Neuronal stem cell (in vitro differentiated cells): ENCODE measurements around the gene MRPS35.

Experiments
- DNase-seq: peaks from one replicate; pipeline ENCODE4 v3.0.0-alpha.2; 2013; ENCODE audit warnings: low spot score
- H2AFZ ChIP-seq: one replicate; pipeline ENCODE4 v1.6.1; 2013; ENCODE audit warnings: mild to moderate bottlenecking, low read length, inconsistent platforms
- H2AK5ac ChIP-seq: 2 replicates; pipeline ENCODE4 v1.6.1; 2013; ENCODE audit warnings: low read depth, mild to moderate bottlenecking, inconsistent platforms, low read length, moderate library complexity, mixed read lengths
- H2BK120ac ChIP-seq: 2 replicates; pipeline ENCODE4 v1.6.1; 2013; ENCODE audit warnings: low read depth, mild to moderate bottlenecking, inconsistent platforms, low read length, moderate library complexity, mixed read lengths
- H2BK12ac ChIP-seq: one replicate; pipeline ENCODE4 v1.6.1; 2013; ENCODE audit warnings: low read length, inconsistent platforms
- H2BK15ac ChIP-seq: 2 replicates; pipeline ENCODE4 v1.6.1; 2013; ENCODE audit warnings: mild to moderate bottlenecking, low read length, inconsistent platforms, mixed read lengths
- H2BK5ac ChIP-seq: one replicate; pipeline ENCODE4 v1.6.1; 2013; ENCODE audit warnings: inconsistent platforms, mild to moderate bottlenecking, low read length, moderate library complexity
- H3K14ac ChIP-seq: one replicate; pipeline ENCODE4 v1.6.1; 2013; ENCODE audit warnings: low read length, inconsistent platforms
- H3K18ac ChIP-seq: 2 replicates; pipeline ENCODE4 v1.6.1; 2013; ENCODE audit warnings: low read length, inconsistent platforms
- H3K23ac ChIP-seq: 2 replicates; pipeline ENCODE4 v1.6.1; 2013; ENCODE audit warnings: low read depth, mild to moderate bottlenecking, mixed read lengths, low read length, inconsistent platforms; ENCODE audit not compliant: poor library complexity
- H3K27ac ChIP-seq: replicated peaks from 3 replicates; pipeline ENCODE4 v1.5.1; 2013; ENCODE audit warnings: low read length, inconsistent platforms
- H3K27me3 ChIP-seq, 3 experiments: 2 replicates each; pipeline ENCODE4 v1.6.1; 2013; ENCODE audit warnings: low read length in 3 of 3, mild to moderate bottlenecking in 2 of 3, inconsistent platforms in 1 of 3, low read depth in 1 of 3, mixed read lengths in 1 of 3, moderate library complexity in 1 of 3; ENCODE audit not compliant: control insufficient read depth in 3 of 3, insufficient read depth in 3 of 3
- H3K36me3 ChIP-seq, 2 donors: replicated peaks in 1 of 2; 2 replicates each; pipeline ENCODE4 v1.6.1; 2013; ENCODE audit warnings: low read length in 2 of 2; ENCODE audit not compliant: control insufficient read depth in 2 of 2, insufficient read depth in 2 of 2
- H3K4ac ChIP-seq: 2 replicates; pipeline ENCODE4 v1.6.1; 2013; ENCODE audit warnings: inconsistent platforms, mild to moderate bottlenecking, low read length, moderate library complexity
- H3K4me1 ChIP-seq, 2 donors: 1 replicate in 1 of 2; 2 replicates in 1 of 2; pipeline ENCODE4 v1.6.1; 2013; ENCODE audit warnings: low read length in 2 of 2, low read depth in 1 of 2; ENCODE audit not compliant: control insufficient read depth in 2 of 2, insufficient read depth in 1 of 2
- H3K4me2 ChIP-seq: one replicate; pipeline ENCODE4 v1.6.1; 2013; ENCODE audit warnings: mild to moderate bottlenecking, low read length, inconsistent platforms; ENCODE audit not compliant: insufficient read depth, poor library complexity, severe bottlenecking
- H3K4me3 ChIP-seq, 2 donors: 2 replicates each; pipeline ENCODE4 v1.5.1; 2013; ENCODE audit warnings: low read length in 2 of 2, mild to moderate bottlenecking in 2 of 2, inconsistent platforms in 1 of 2, moderate library complexity in 1 of 2
- H3K79me1 ChIP-seq: one replicate; pipeline ENCODE4 v1.6.1; 2013; ENCODE audit warnings: low read depth, mild to moderate bottlenecking, inconsistent platforms, low read length, moderate library complexity
- H3K9ac ChIP-seq: one replicate; pipeline ENCODE4 v1.6.1; 2013; ENCODE audit warnings: mild to moderate bottlenecking, low read depth, low read length, inconsistent platforms; ENCODE audit not compliant: poor library complexity
- H3K9me3 ChIP-seq, 2 donors: replicated peaks in 1 of 2; 2 replicates each; pipeline versions ENCODE3 to v1.6.1; 2013; ENCODE audit warnings: low read length in 2 of 2, mild to moderate bottlenecking in 2 of 2, inconsistent platforms in 1 of 2, low read depth in 1 of 2, mixed read lengths in 1 of 2, moderate library complexity in 1 of 2; ENCODE audit not compliant: control insufficient read depth in 2 of 2, insufficient read depth in 1 of 2
- H4K8ac ChIP-seq: one replicate; pipeline ENCODE4 v1.6.1; 2013; ENCODE audit warnings: low read depth, mild to moderate bottlenecking, inconsistent platforms, low read length, moderate library complexity
- H4K91ac ChIP-seq: one replicate; pipeline ENCODE4 v1.6.1; 2013; ENCODE audit warnings: low read length, low read depth, mild to moderate bottlenecking, inconsistent platforms; ENCODE audit not compliant: poor library complexity
- WGBS, 2 donors: extraction: QIAGEN DNeasy Blood & Tissue Kit; methylation state at CpG; one replicate each; pipeline ENCODE4 v1.1.7; 2013; ENCODE audit warnings: missing lambda C conversion rate in 2 of 2, mixed read lengths in 1 of 2; ENCODE audit not compliant: insufficient read length in 2 of 2, insufficient replicate concordance in 1 of 2; ENCODE audit errors: extremely low coverage in 2 of 2; 5-methylcytosine and 5-hydroxymethylcytosine counted together

Gene MRPS35

DNA sequence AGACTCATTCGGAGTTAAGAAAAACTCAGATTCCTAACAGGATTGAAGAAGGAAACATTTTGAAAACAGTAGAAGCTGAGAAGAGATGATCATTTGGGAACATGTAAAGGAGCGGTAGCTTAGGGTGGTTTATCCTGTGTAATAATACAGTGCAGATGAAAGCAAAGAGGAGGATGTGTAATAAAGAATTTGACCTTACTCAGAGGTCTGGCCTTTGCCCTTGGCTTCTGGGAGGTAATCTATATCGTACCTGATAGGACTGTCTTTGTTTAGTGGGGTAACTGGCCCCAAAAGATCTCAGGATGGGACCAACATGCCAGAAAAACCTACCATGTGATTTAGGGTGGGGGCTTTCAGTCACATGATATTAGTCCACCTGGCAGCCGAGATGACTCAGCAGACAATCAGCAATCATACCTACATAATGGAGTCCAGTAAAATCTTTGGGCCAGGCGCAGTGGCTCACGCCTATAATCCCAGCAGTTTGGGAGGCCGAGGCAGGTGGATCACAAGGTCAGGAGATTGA, 46.1 kb downstream of the MRPS35 start:
- no peak overlapping the region for H2BK5ac ChIP-seq
- peaks cover 0 to 2% of the 10 kb centered on the region in 2 donors for H3K4me1 ChIP-seq
- peaks cover 0 to under 1% of the 10 kb centered on the region in 2 donors for H3K9me3 ChIP-seq
- no peak overlapping the region for H3K4me2 ChIP-seq
- H2BK12ac ChIP-seq = no peak overlapping the region
- H3K18ac ChIP-seq = no peak overlapping the region
- H3K4me3 ChIP-seq = no peak overlapping the region
- H3K36me3 ChIP-seq = peaks cover 2 to 32% of the 10 kb centered on the region in 2 donors
- H2AFZ ChIP-seq = no peak overlapping the region
- H2AK5ac ChIP-seq = no peak overlapping the region
- no peaks in the 10 kb centered on the region for H3K79me1 ChIP-seq
- no peak overlapping the region for H3K23ac ChIP-seq
- no peak overlapping the region for H4K8ac ChIP-seq
- H4K91ac ChIP-seq = no peak overlapping the region
- H3K14ac ChIP-seq = no peak overlapping the region
- no peak overlapping the region for H3K9ac ChIP-seq
- no peak overlapping the region for H2BK120ac ChIP-seq
- no peak for DNase-seq
- no CpG with 5 or more reads among the region's 7 CpGs for WGBS, 2 donors
- no peak overlapping the region for H2BK15ac ChIP-seq
- H3K27ac ChIP-seq = no peak overlapping the region
- H3K27me3 ChIP-seq = no peaks in the 10 kb centered on the region
- no peak overlapping the region for H3K4ac ChIP-seq

DNA sequence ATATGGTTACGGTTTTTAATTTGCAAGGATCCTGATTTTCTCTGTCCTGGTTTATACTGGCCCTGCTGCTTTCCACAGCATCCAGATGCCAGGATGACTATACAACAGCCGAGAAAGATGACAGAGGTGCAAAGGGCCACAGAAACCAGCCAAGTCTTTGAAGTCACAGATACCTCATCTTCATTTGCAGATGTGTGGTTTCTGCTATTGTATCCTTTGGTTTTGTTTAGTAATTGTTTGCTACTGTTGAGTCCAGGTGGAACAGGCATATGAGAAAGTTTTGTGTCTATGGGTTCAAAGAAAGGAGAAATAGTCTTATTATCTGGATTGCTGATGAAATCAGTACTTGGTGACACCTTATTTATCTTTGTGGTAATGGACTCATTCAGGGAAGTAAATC, 52.1 kb downstream of the MRPS35 start:
- Histone ChIP-seq H2AK5ac (no peak overlapping the region), H2BK15ac (no peak overlapping the region), H3K4me1 (no peaks in the 10 kb centered on the region), H3K4ac (no peak overlapping the region), H2BK120ac (no peak overlapping the region), H3K18ac (no peak overlapping the region), H3K79me1 (no peaks in the 10 kb centered on the region), H4K91ac (no peak overlapping the region), H3K4me2 (no peak overlapping the region), H3K27ac (no peak overlapping the region), H3K4me3 (no peak overlapping the region), H4K8ac (no peak overlapping the region), H3K27me3 (no peaks in the 10 kb centered on the region), H3K36me3 (no peaks in the 10 kb centered on the region), H3K9me3 (no peaks in the 10 kb centered on the region), H3K9ac (no peak overlapping the region), H2BK12ac (no peak overlapping the region), H3K14ac (no peak overlapping the region), H2BK5ac (no peak overlapping the region), H3K23ac (no peak overlapping the region), H2AFZ (no peak overlapping the region)
- no CpG with 5 or more reads among the region's 2 CpGs for WGBS, 2 donors
- DNase-seq = no peak

DNA sequence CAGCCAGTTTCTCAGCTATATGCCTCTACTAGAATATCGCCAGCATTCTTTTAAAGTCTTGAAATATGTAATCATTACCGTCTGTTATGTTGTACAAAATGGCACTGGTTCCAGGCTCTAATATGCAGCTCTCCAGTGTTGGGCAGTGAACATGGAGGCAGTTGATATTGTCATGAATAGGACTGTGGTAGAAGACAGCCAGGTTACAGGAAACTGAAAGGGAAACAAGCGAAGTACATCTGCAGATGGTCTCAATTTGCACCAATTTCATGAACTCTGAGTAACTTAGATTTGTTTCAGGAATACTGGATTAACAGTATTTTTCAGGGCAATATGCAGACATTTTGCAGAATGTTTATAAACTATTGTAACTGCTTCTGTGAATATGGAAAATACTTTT, 56.0 kb downstream of the MRPS35 start:
- Histone ChIP-seq H3K36me3 (no peaks in the 10 kb centered on the region), H3K4me2 (no peak overlapping the region), H3K23ac (no peak overlapping the region), H2BK5ac (no peak overlapping the region), H3K18ac (no peak overlapping the region), H2AFZ (no peak overlapping the region), H3K9me3 (no peaks in the 10 kb centered on the region), H3K79me1 (no peaks in the 10 kb centered on the region), H2BK15ac (no peak overlapping the region), H3K4me3 (no peak overlapping the region), H3K9ac (no peak overlapping the region), H4K91ac (no peak overlapping the region), H3K4me1 (no peaks in the 10 kb centered on the region), H2BK120ac (no peak overlapping the region), H2AK5ac (no peak overlapping the region), H3K27me3 (no peaks in the 10 kb centered on the region), H3K27ac (no peak overlapping the region), H4K8ac (no peak overlapping the region), H3K14ac (no peak overlapping the region), H3K4ac (no peak overlapping the region), H2BK12ac (no peak overlapping the region)
- DNase-seq = no peak
- no CpG with 5 or more reads among the region's 3 CpGs for WGBS, 2 donors

DNA sequence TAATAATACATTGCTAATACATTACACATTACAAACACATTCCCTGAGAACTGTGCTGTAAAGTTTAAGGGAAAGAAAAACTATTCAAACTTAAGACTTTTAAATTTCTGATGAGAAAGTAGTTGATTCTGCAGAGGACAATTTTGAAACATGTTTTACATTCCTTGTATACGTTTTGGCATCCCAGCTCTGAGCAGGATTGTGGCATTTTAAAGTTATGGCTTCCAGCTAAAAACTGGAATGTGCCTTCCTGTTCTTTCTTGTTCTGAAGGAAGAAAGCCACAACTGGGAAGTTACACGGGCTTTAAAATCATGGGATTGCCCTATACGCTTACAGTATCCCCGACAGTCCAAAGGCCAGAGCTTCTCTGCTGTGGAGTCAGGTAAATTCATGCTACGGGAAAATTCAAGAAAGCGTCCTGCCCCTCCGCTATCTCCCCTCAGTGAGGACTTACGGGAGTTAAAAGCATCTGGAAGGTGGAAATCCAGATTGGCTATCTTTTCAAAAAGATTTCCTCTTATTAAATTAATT, 58.6 kb downstream of the MRPS35 start:
- Histone ChIP-seq H3K18ac (no peak overlapping the region), H3K4me3 (no peak overlapping the region), H3K4me1 (no peaks in the 10 kb centered on the region), H3K9ac (no peak overlapping the region), H3K79me1 (no peaks in the 10 kb centered on the region), H3K4me2 (no peak overlapping the region), H3K23ac (no peak overlapping the region), H3K27me3 (no peaks in the 10 kb centered on the region), H3K4ac (no peak overlapping the region), H2BK5ac (no peak overlapping the region), H2BK120ac (no peak overlapping the region), H3K27ac (no peak overlapping the region), H4K91ac (no peak overlapping the region), H2AFZ (no peak overlapping the region), H4K8ac (no peak overlapping the region), H2BK12ac (no peak overlapping the region), H3K36me3 (no peaks in the 10 kb centered on the region), H3K9me3 (no peaks in the 10 kb centered on the region), H2AK5ac (no peak overlapping the region), H2BK15ac (no peak overlapping the region), H3K14ac (no peak overlapping the region)
- no peak for DNase-seq
- WGBS, 2 donors = no CpG with 5 or more reads among the region's 8 CpGs
